ENCODE measurements around the gene TAB2.

DNA sequence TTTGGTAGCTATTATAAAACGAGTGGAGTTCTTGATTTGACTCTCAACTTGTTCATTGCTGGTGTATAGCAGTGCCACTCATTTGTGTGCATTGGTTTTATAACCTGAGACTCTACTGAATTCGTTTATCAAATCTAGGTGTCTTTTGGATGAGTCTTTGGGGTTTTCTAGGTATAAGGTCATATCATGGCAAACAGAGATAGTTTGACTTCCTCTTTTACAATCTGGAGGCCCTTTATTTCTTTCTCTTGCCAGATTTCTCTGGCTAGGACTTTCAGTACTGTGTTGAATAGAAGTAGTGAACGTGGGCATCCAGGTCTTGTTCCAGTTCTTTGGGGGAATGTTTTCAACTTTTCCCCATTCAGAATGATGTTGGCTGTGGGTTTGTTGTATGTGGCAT lies 121.3 kb downstream of the TAB2 start:
- TF ChIP-seq, protein P1, sequence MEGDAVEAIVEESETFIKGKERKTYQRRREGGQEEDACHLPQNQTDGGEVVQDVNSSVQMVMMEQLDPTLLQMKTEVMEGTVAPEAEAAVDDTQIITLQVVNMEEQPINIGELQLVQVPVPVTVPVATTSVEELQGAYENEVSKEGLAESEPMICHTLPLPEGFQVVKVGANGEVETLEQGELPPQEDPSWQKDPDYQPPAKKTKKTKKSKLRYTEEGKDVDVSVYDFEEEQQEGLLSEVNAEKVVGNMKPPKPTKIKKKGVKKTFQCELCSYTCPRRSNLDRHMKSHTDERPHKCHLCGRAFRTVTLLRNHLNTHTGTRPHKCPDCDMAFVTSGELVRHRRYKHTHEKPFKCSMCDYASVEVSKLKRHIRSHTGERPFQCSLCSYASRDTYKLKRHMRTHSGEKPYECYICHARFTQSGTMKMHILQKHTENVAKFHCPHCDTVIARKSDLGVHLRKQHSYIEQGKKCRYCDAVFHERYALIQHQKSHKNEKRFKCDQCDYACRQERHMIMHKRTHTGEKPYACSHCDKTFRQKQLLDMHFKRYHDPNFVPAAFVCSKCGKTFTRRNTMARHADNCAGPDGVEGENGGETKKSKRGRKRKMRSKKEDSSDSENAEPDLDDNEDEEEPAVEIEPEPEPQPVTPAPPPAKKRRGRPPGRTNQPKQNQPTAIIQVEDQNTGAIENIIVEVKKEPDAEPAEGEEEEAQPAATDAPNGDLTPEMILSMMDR (conservative IDR thresholded peaks at IDR 0.05): no peak
- TF ChIP-seq EZH2 (IDR thresholded peaks at IDR 0.05; ENCODE audit: low read depth): no peak

Measured in PC-9 (cell line).